A673 (cell line): ENCODE measurements around the gene SYT13. TPM values are rescaled to one million over a fixed set of nuclear protein-coding genes. Genes with fewer than 3 reads are reported as not detected.

Experiments
- BruUV-seq: library from RNA; stranded (reverse); fragments of 400-500 nt; replicated peaks from 2 replicates; lab custom pipeline; 2021; lab: Mats Ljungman, UMichigan
- CTCF ChIA-PET: fragments of 300-600 bp; sonication (Branson Sonifier 250); formaldehyde crosslinking; loops from one replicate; lab custom pipeline; 2022; ENCODE audit warnings: antibody characterized with exemption; lab: Charles Lee
- POLR2A ChIA-PET: fragments of 300-600 bp; sonication (Branson Sonifier 250); formaldehyde crosslinking; loops from one replicate; lab custom pipeline; 2022; ENCODE audit warnings: antibody characterized with exemption; ENCODE audit not compliant: low non-redundant PET; lab: Charles Lee
- DNase-seq: peaks from one replicate; pipeline ENCODE4 v3.0.0-alpha.2; 2015; ENCODE audit warnings: low spot score
- H3K27ac ChIP-seq: fragments of 200-600 bp; sonication (generic); 2 replicates; pipeline ENCODE4 v1.5.1; 2016; ENCODE audit warnings: mixed run types, low read depth, mild to moderate bottlenecking, mixed read lengths, antibody characterized with exemption, low read length; ENCODE audit not compliant: poor library complexity, severe bottlenecking
- H3K27me3 ChIP-seq: fragments of 200-600 bp; sonication (generic); replicated peaks from 2 replicates; pipeline ENCODE4 v1.6.1; 2017; ENCODE audit warnings: mixed run types, low read depth, mild to moderate bottlenecking, mixed read lengths, antibody characterized with exemption, low read length; ENCODE audit not compliant: insufficient read depth, poor library complexity
- H3K36me3 ChIP-seq: fragments of 200-600 bp; sonication (generic); 2 replicates; pipeline ENCODE4 v1.6.1; 2016; ENCODE audit warnings: mixed run types, mild to moderate bottlenecking, mixed read lengths, antibody characterized with exemption, low read length; ENCODE audit not compliant: insufficient read depth, poor library complexity, severe bottlenecking
- H3K4me1 ChIP-seq: fragments of 200-600 bp; sonication (generic); 2 replicates; pipeline ENCODE4 v1.6.1; 2017; ENCODE audit warnings: mixed run types, mild to moderate bottlenecking, mixed read lengths, antibody characterized with exemption, low read length; ENCODE audit not compliant: insufficient read depth, poor library complexity, severe bottlenecking
- H3K4me3 ChIP-seq: fragments of 200-600 bp; sonication (generic); 2 replicates; pipeline ENCODE4 v1.5.1; 2016; ENCODE audit warnings: low read depth, mixed run types, mild to moderate bottlenecking, mixed read lengths, low read length; ENCODE audit not compliant: poor library complexity, severe bottlenecking
- H3K9me3 ChIP-seq: fragments of 200-600 bp; sonication (generic); 2 replicates; pipeline ENCODE4 v1.6.1; 2016; ENCODE audit warnings: mixed run types, low read depth, mild to moderate bottlenecking, mixed read lengths, antibody characterized with exemption, low read length; ENCODE audit not compliant: poor library complexity, severe bottlenecking
- CTCF ChIP-seq: fragments of 300-800, 200-600 bp; sonication (generic); conservative IDR thresholded peaks from 2 replicates; pipeline ENCODE4 v1.5.1; 2017; ENCODE audit warnings: low read depth, mild to moderate bottlenecking, antibody characterized with exemption, low read length, moderate library complexity, mixed read lengths
- EZH2 ChIP-seq: fragments of 200-600 bp; sonication (generic); IDR thresholded peaks from 2 replicates; pipeline ENCODE4 v1.6.1; 2017; ENCODE audit warnings: borderline replicate concordance, low read depth, mild to moderate bottlenecking, mixed read lengths, antibody characterized with exemption, low read length; ENCODE audit not compliant: poor library complexity, severe bottlenecking
- intact Hi-C: fragments of 100-400 bp; cut with micrococcal nuclease; formaldehyde crosslinking; loops from one replicate; pipeline ENCODE4 v1.10.0; 2022; ENCODE audit not compliant: unreplicated experiment
- total RNA-seq: library from RNA; stranded (reverse); gene quantifications from 2 replicates; pipeline ENCODE4 v1.2.3, GENCODE V29; 2021

SYT13 gene
- total RNA-seq, 1 experiment from 2014 or later, result 0.30 TPM

- Histone ChIP-seq H3K27ac (no peak overlapping the region), H3K36me3 (no peaks in the 10 kb centered on the region), H3K9me3 (no peaks in the 10 kb centered on the region), H3K4me1 (no peaks in the 10 kb centered on the region), H3K27me3 (peaks cover 12% of the 10 kb centered on the region), H3K4me3 (no peak overlapping the region)
- ChIA-PET CTCF (interaction anchor here (0.6 to 1.1 kb wide), 8 partner anchors 10 to 538 kb away, joined by 3 to 6 read pairs (median 3); no protein-coding TSS in a partner anchor), POLR2A (no interaction called here)
- no peak for DNase-seq
- TF ChIP-seq EZH2 (no peak), CTCF (peak; percentile 13; the same call in 1 of the 2 replicates)
- intact Hi-C loops, result no loop called here
- no TSS peak for BruUV-seq
Measured at GRCh38 chr11:45233804-45234170, 52.4 kb downstream of the SYT13 start.

GRCh38 chr11:45233121-45233803, 52.9 kb downstream of the SYT13 start:
- DNase-seq, result peak; percentile 83
- H3K36me3 ChIP-seq, result no peaks in the 10 kb centered on the region
- intact Hi-C loops, result no loop called here
- H3K4me3 ChIP-seq, result no peak overlapping the region
- peak; percentile 99 for TF ChIP-seq CTCF
- TF ChIP-seq EZH2, result no peak
- ChIA-PET POLR2A (no interaction called here), CTCF (interaction anchor here (0.6 to 1.1 kb wide), 8 partner anchors 10 to 538 kb away, joined by 3 to 6 read pairs (median 3); no protein-coding TSS in a partner anchor)
- no peaks in the 10 kb centered on the region for H3K9me3 ChIP-seq
- peaks cover 10% of the 10 kb centered on the region for H3K27me3 ChIP-seq
- H3K4me1 ChIP-seq, result no peaks in the 10 kb centered on the region
- no TSS peak for BruUV-seq
- no peak overlapping the region for H3K27ac ChIP-seq

DNA sequence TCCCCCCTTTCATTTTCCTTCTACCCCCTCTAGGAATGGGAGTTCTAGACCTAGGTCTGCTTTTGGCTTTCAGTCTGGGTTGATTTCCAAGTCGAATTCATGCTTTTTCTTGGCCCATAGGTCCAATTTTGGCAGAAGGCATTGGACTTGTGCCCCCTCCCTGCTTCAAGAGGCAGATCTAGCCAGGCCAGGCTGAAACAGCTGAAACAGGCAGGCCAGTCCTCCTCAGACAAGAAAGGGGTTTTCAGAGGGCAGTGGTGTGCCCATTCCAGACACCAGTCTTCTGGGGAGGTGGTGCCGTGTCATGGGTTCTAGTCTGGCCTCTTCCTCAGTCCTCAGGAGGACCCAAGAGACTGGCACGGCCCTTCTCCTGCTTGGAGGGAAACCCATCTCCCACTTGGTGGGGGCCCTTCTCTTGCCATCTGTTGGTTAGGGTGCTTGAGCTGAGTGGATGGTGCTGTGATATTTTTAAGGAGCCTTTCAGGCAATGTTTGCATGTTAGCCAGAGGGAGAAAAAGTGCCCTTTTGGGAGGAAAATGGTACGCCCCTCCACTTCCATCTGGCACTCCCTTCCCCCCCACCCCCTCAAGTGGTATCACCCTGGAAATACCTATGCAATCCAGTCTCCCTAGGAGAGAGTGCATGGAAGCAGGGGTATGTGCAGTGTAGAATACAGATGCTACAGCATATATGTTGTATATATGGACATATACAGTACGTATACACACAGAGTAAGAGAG, 53.6 kb downstream of the SYT13 start:
- no peak for TF ChIP-seq CTCF
- no peak for TF ChIP-seq EZH2
- H3K4me1 ChIP-seq, result no peaks in the 10 kb centered on the region
- H3K27ac ChIP-seq, result no peak overlapping the region
- peaks cover 8% of the 10 kb centered on the region for H3K27me3 ChIP-seq
- ChIA-PET POLR2A (no interaction called here), CTCF (interaction anchor here (0.6 to 1.0 kb wide), 5 partner anchors 11 to 539 kb away, joined by 3 read pairs; no protein-coding TSS in a partner anchor)
- no peak for DNase-seq
- intact Hi-C loops, result no loop called here
- H3K9me3 ChIP-seq, result no peaks in the 10 kb centered on the region
- H3K36me3 ChIP-seq, result no peaks in the 10 kb centered on the region
- no TSS peak for BruUV-seq
- no peak overlapping the region for H3K4me3 ChIP-seq
